Endothelial cell of umbilical vein (primary cell): ENCODE data around the gene DNAH1.

ENCODE experiments used
- CTCF ChIP-seq, 2 donors: IDR thresholded peaks; 1 replicate in 1 of 2; 2 replicates in 1 of 2; pipeline ENCODE4 v1.5.1; 2011; ENCODE audit warnings: low read length in 2 of 2, mild to moderate bottlenecking in 2 of 2, moderate library complexity in 2 of 2, control low read depth in 1 of 2, inconsistent platforms in 1 of 2, low read depth in 1 of 2; ENCODE audit not compliant: insufficient read depth in 1 of 2; ENCODE audit errors: extremely low read depth in 1 of 2
- EZH2 ChIP-seq: IDR thresholded peaks from 2 replicates; pipeline ENCODE4 v1.6.1; 2012; ENCODE audit warnings: borderline replicate concordance, low read depth, mild to moderate bottlenecking, moderate library complexity, low read length, inconsistent platforms; ENCODE audit not compliant: severe bottlenecking
- MAX ChIP-seq: IDR thresholded peaks from 2 replicates; pipeline ENCODE4 v1.6.1; 2011; ENCODE audit not compliant: insufficient read depth, insufficient read length
- POLR2A ChIP-seq: IDR thresholded peaks from 2 replicates; pipeline ENCODE4 v1.6.1; 2012; ENCODE audit warnings: low read depth, mild to moderate bottlenecking, control low read depth, low read length
- POLR2AphosphoS5 ChIP-seq: IDR thresholded peaks from 2 replicates; pipeline ENCODE4 v1.6.1; 2012; ENCODE audit warnings: low read depth, mild to moderate bottlenecking, control low read depth, low read length, moderate library complexity; ENCODE audit not compliant: insufficient read depth

- TF ChIP-seq MAX (no peak), POLR2AphosphoS5 (no peak), CTCF (IDR thresholded peaks at IDR 0.05; ENCODE audit: extremely low read depth in 1 of 2, insufficient read depth in 1 of 2, low read depth in 1 of 2, low read length in 2 of 2) (no peak), POLR2A (no peak), EZH2 (no peak)
Observed at GRCh38 chr3:52288674-52289073, 27.4 kb upstream of the DNAH1 start.
